SKM-1 (cell line): ENCODE results near the gene RIPPLY3.
"Not testable (repeated sequence)": the region's sequence is repeated elsewhere in the genome, so short reads cannot be mapped to it uniquely, and the experiment has no call there.

Experiments used
- DNase-seq: peaks from one replicate; lab custom pipeline; 2025; ENCODE audit not compliant: unreplicated experiment; lab: John Stamatoyannopoulos, UW

Gene RIPPLY3

DNA sequence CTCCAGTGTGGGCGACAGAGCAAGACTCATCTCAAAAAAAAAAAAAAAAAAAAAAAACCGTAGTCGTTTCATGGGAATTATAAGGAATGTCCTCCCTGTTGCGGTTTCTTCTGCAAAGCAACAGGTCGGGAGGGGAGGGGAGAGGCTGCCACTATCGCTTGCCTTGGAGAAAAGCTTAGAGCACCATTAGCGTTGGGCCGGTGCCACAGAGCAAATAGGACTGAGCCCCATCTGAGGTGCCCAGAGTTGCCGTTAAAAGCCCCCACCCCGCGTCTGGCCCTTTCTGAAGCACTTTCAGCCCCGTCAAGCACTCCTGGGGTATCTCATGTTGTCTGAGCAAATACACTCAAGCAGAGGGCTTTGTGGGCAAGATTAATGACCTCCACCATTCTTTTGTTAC is 2.2 kb downstream of the RIPPLY3 start:
- DNase-seq = no peak

DNA sequence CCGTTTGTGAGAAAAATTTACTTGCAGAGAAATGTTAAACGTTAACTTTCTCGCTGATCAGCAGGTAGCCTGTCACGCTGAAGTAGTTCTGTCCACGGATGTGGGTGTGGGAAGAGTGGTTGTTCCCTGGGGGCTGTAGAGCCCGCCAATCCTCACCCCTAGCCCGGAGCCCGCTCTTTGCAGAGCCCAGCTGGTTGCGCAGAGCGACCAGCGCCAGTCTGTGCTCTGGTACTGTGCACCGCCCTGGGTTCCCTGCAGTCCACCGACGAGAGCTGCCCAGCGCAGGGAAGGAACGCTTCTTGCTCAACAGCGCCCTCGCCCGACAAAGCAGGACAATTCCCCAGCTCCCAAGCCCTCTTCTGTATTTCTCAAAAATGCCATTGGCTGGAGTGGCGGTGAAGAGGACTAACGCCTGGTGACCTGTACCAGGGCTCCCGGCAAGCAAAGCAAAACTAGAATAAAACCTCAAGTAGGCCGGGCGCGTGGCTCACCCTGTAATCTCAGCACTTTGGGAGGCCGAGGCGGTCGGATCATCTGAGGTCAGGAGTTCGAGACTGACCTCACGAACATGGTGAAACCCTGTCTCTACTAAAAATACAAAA is 3.3 kb downstream of the RIPPLY3 start:
- peak; percentile 87 for DNase-seq

DNA sequence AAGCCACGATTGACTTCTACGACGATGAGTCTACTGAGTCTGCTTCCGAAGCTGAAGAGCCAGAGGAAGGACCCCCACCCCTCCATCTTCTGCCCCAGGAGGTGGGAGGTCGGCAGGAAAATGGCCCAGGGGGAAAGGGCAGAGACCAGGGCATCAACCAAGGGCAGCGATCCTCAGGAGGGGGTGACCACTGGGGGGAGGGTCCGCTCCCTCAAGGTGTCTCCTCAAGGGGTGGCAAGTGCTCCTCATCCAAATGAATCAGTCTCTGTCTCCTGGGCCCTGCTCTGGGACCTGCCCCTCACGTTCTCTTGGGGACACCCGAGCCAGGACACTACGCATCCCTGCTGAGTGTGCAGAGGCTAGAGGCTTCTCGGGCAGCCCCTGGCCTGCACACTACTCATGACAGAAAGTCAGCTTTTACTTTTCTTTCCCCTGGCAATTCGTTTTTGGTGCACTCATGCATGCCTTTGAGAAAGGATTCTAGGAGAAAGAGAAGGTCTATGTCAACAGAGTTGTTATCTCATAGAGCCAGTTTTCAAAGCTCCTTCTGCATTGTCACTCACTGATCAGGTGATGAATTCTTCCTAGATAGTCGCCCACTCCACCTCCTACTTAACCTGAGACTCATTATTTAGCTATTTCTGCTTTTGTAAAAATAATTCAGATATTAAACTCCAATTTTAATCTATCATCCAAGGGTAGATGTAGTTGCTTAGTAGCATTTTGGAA is 11.6 kb downstream of the RIPPLY3 start:
- no peak for DNase-seq

DNA sequence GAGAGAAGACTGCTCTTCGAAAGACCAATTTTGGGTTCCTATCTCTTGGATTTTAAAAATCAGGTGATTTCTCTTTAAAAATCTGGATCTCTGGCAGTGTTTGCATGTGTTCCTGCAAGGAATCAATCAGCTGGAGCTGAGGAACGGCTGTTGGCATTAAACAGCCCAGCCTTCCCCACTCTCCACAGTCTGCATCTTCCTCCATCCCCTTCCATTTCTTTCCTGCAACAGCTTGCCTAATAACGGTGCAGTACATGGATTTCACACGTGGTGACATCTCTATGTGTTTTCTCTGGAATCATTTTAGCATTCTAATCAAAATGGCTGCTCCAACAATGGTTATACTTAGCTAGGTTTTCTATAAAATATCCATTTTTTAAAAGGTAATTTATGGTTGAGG is 20.0 kb downstream of the RIPPLY3 start:
- no peak for DNase-seq

DNA sequence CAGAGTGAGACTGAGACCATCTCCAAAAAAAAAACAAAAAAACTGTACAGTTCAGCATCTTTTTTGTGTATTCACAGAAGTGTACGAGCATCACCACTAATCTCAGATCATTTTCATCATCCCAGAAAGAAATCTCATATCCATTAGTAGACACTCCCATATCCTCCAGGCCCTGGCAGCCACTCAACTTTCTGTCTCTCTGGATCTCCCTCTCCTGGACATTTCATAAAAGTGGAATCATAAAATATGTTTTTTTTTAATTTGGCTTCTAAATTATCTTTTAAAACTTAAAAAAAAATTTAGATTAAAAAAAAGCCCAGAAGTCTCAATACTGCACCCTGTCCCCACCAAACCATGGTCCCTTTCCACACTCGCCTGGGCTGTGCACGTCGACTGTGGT is 22.1 kb downstream of the RIPPLY3 start:
- no peak for DNase-seq

DNA sequence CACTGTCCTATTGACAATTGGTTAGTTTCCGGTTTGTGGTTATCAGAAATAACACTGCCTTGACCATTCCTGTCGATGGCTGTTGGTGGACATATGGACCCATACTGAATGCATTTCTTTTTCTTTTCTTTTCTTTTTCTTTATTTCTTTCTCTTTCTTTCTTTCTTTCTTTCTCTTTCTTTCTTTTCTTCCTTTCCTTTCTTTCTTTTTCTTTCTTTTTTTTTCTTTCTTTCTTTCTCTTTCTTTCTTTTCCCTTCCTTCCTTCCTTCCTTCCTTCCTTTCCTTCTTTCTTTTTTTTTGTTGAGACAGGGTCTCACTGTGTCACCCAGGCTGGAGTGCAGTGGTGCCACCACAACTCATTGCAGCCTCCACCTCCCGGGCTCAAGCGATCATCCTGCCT is 24.4 kb downstream of the RIPPLY3 start:
- no peak for DNase-seq

DNA sequence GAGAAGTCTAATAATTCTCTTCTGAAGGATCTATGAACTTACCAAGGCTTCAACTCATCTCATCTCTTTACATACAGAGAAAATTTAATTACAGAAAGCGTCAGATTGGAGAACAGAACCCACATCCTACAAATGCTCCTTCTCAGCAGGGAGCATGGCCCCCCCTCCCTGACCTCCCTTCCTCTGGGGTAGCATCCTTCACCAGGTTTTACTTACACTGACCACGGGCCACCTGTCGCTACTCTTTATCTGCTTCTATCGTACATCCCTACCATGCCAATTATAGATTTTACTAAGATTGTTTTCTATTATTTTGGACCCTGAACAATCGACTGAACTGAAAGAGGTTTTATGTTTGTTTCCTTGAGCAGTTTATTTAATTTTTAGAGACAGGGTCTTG is 25.8 kb downstream of the RIPPLY3 start:
- no peak for DNase-seq

DNA sequence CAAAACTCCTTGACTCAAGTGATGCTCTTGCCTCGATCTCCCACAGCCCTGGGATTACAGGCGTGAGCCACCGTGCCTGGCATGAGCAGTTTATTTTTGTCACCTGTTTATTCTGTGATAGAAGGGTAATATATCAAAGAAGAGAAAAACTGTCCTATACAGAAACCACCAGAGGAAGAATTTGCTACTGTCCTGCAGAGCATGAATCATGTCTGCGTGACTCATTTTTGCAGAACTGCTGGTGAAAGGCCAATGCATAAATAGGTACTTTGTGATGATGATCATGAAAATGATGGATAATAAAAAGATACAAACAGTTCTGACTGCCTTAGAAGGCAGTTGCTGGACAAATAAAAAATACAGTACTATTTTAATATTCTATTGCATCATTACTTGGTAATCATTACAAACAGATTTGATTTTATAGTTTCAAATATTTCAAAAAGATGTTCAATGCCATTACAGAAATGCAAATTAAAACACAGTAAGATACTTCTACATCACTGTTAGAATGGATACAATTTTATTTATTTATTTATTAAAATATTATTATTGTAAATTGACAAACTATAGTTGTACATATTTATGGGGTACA is 26.5 kb downstream of the RIPPLY3 start:
- DNase-seq = no peak

DNA sequence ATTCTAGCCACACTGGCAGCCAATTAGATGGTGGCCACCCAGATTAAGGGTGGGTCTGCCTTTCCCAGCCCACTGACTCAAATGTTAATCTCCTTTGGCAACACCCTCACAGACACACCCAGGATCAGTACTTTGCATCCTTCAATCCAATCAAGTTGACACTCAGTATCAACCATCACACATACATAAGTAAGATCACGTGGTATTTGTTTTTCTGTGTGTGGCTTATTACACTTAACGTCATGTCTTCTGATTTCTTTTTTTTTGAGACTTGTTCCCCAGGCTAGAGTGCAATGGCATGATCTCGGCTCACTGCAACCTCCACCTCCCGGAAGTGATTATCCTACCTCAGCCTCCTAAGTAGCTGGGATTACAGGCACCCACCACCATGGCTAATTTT is 27.9 kb downstream of the RIPPLY3 start:
- not testable (repeated sequence) for DNase-seq

DNA sequence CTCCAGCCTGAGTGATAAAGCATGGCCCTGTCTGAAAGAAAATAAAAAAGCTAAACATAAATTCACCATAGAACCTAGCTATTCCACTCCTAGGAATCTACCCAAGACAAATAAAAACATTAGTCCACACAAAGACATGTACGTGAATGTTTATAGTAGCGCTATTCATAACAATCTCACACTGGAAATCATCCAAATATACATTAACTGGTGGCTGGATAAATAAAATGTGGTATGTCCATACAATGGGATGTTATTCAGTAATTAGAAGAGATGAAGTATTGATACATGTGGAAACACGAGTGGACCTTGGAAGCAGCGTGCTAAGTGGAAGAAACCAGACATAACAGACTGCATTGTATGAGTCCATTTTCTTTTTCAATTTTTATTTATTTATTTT is 29.7 kb downstream of the RIPPLY3 start:
- DNase-seq = no peak

DNA sequence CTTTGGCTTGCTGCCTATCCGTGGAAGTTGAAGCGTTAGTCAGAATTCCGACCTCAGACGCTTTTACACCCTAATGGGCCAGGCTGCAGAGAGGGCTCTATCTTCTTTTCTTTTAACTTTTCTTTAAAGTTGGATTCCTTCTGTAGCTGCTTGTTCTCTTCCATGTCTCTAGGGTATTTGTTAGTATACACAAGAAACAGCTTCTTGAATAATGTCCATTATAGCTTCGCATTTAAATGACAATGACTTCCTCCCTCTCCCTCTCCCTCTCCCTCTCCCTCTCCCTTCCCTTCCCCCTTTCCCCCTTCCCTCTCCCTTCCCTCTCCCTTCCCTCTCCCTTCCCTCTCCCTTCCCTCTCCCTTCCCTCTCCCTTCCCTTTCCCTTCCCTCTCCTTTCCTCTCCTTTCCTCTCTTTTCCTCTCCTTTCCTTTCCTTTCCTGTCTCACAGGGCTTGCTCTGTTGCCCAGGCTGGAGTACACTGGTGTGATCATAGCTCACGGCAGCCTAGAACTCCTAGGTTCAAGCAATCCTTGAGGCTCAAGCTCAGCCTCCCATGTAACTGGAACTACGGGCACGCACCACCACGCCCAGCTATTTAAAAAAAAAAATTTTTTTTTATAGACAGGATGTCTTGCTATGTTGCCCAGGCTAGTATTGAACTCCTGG is 33.0 kb downstream of the RIPPLY3 start:
- DNase-seq = no peak

DNA sequence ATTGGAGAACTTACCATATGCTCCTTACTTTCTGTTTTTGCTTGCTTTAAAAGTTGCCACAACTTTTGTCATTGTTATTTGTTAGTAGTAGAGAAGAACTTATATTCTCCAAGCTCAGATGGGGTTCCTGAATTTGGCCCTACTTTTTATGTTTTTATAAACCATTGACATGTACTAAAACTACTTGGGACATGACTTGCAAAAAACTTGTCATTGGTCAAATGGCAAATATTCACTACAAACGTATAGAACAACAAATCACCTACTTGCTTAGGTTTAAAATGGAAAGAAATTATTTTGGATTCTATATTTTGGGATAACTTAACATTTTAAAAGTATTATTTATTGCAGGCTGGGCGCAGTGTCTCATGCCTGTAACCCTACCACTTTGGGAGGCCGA is 33.7 kb downstream of the RIPPLY3 start:
- DNase-seq = no peak

DNA sequence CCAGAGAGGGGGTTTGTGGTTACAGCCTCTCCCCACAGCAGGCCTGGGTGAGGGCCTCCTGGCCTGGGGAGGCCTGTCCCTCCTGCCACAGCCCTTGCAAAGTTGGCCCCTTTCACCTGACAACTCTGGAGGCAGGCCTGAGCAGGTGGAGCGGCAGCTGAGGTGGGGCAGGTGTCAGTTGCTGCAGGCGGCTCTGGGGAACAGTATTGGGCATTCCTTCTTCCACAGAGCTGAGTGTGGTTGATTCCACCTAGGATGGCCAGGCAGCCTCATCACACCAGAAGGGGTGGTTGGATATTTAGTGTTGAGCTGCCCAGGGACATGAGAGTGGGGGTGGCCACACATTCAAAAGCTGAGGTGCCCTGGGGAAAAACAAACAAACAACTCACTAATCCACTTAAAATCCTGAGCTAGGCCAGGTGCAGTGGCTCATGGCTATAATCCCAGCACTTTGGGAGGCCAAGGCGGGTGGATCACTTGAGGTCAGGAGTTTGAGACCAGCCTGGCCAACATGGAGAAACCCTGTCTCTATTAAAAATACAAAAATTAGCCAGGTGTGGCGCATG is 35.3 kb downstream of the RIPPLY3 start:
- no peak for DNase-seq

DNA sequence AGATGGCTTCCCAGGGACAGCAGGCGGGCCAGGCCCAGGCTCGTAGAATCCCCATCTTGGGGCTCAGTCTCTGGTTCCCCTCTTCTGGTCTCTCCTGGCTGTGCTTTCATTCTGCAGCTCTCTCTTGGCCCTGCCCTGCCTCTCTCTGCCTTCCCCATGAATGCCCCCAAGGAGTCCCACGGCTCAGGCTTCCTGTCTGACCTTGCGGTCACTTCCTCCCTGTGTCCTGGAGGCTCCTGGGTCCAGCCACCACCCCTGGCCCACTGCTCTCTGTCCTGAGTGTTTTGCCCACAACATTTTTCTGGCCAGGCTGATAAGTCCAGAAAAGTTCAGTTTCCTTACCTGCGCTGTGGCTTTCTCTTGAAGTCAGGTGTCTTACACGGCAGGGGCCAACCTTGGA is 37.3 kb downstream of the RIPPLY3 start:
- no peak for DNase-seq

DNA sequence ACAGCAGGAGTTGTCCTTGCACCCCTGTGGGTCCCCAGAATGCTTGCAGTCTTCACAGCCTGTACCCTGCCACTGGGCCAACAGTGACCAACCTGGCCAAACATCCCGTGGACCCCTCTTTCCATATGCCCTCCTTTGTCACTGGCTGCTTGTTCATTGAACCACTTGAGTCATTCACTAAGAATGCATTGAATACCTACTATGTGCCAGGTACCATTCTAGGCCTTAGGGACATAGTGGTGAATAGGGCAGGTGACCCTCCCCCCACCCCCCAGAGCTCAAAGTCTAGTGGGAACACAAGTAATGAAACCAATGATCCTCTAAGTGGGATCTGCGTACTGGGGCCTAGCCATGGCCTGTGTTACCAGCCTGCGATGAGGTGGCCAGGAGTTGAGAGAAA is 38.1 kb downstream of the RIPPLY3 start:
- no peak for DNase-seq

DNA sequence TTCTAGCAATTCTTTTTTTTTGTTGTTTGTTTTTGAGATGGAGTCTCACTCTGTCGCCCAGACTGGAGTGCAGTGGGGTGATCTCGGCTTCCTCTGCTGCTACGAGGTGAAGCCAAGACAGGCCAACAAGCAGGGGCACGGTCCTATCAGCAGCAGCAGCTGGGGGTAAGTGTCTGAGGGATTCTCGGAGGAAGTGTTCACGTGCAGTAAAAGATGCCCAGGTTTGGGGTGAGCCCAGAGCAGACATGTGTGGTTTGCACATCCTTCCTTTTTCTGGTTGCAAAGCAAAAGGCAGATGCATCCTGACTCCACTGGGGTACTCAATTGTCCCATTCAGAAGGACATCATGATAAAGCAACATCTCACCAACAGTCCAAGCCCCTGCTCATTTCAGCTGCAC is 38.6 kb downstream of the RIPPLY3 start:
- DNase-seq = peak; percentile 63

DNA sequence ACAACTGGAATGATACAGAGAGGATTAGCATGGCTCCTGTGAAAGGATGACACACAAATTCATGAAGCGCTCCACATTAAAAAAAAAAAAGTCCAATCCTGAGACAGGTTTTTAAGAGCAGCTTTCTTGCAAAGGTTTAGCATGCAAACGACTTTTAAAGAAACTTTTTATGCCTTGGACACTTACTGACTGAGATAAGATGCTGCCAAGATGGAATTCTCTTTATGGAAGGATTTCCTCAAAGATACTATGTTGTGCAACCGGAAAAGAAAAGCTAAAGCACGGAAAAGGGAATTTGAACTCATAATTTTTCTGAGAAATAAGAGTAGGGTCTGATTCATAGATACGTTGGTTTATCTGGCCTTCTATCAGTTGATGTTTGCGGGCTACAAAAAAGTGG is 39.1 kb downstream of the RIPPLY3 start:
- DNase-seq = no peak

DNA sequence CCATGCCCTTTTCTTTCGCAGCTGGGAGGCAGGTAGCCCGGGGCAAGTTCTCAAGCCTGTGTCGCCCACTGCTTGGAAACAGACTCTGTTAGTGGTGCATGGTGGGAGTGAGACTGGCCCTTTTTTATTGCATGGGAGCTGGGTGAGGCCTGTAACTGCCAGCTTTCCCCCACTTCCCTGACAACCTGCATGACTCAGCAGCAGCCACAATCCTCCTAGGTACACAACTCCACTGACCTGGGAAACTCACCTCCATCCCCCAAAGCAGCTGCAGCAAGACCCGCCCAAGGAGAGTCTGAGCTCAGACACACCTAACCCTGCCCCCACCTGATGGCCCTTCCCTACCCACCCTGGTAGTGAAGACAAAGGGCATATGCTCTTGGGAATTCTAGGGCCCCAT is 40.6 kb downstream of the RIPPLY3 start:
- no peak for DNase-seq

DNA sequence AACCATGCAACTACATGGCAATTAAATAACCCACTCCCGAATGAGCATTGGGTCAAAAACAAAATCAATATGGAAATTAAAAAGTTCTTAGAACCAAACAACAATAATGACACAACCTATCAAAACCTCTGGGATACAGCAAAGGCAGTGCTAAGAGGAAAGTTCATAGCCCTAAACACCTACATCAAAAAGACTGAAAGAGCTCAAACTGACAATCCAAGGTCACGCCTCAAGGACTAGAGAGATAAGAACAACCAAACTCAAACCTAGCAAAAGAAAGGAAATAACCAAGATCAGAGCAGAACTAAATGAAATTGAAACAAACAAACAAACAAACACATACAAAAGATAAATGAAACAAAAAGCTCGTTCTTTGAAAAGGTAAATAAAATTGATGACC is 43.2 kb downstream of the RIPPLY3 start:
- not testable (repeated sequence) for DNase-seq

DNA sequence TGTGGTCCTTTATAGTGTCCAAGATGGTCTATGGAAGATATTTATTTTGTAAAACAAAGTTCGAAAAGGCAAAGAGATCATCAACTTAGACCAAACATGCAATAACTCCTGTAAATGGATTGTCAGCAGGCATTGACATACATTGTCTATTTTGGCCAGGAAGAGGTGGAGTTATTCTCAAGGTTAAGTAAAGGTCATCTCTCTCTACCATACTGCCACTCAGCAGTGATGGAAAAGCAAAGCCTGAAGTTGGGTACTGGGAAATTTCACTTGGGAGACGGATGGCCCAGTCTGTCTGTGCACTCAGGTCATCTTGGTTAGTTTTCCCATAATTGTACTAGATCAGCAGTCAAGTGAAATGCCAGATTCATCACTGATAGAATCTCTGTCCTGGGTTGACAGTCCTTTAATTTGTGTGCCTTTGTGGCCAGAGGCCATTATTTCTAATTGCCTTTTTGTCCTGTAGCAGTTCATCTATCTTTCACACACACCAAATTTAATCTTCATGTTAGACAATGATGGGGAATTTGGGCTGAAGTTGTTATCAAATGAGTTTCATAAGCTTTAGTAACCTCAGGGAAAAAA is 48.9 kb downstream of the RIPPLY3 start:
- DNase-seq = no peak

DNA sequence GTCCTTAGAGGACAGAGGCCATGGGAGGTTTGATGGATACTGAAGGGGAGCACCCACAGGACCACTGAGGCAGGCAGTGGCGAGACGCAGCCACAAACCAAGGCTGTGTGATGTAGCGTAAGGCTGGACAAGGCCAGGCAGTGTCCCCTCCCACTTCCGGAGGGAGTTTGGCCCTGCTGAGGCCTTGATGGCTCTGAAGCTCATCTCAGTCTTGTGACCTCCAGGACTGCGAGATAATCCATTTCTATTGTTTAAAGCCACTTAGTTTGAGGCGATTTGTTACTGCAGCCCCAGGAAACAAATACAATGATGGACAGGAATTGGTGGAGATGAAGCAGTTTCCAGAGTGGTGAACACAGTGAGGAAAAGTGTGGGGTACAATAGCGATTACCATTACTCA is 51.1 kb downstream of the RIPPLY3 start:
- no peak for DNase-seq
